HG03354 (cell line): ENCODE measurements around the gene PPP1R3G.

Experiments used
- ATAC-seq: cut with Tn5 transposase; IDR thresholded peaks from one replicate; pipeline ENCODE4 v1.9.1; 2021; ENCODE audit warnings: mild to moderate bottlenecking; ENCODE audit not compliant: unreplicated experiment, poor library complexity, severe bottlenecking

Gene PPP1R3G

DNA sequence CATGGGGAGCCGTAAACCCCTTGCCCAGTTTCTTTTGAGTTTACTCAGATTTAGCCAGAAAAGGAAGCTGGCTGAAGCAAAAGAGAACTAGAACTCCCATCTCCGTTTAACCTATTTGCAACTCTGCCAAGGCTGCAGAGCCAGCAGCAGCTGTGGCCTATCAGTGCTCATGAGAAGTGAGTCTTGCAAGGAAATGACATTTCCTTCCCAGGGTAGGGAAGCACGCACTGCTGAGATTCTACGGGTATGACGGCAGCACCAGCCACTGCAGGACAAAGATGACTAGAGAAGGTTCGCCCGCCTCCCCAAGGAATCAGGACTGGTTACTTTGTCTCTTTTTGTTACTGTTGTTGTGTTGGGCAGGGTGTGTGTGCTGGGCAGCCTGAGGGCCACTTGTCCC is 47.6 kb downstream of the PPP1R3G start:
- peak; percentile 93 for ATAC-seq

- ATAC-seq, result no peak
These were observed 48.8 kb downstream of the PPP1R3G start for GRCh38 chr6:5133943-5134342.

GRCh38 chr6:5135788-5136376 is 50.7 kb downstream of the PPP1R3G start:
- peak; percentile 37 for ATAC-seq

GRCh38 chr6:5136851-5137250 is 51.7 kb downstream of the PPP1R3G start:
- no peak for ATAC-seq
